ENCODE data around the gene ZNF678. TPM values are rescaled to one million over a fixed set of nuclear protein-coding genes. Genes with fewer than 3 reads are reported as not detected.
"Not testable (repeated sequence)": the region's sequence is repeated elsewhere in the genome, so short reads cannot be mapped to it uniquely, and the experiment has no call there.

Gene ZNF678
- total RNA-seq, 1 donor from 2014 or later: 4.6 TPM

- intact Hi-C loops (cut with micrococcal nuclease): no loop called here
These were observed 146.1 kb downstream of the ZNF678 start for GRCh38 chr1:227709451-227709850.

GRCh38 chr1:227710474-227710873 lies 147.1 kb downstream of the ZNF678 start:
- intact Hi-C loops (cut with micrococcal nuclease): not testable (repeated sequence)

GRCh38 chr1:227712648-227713047 lies 149.3 kb downstream of the ZNF678 start:
- intact Hi-C loops (cut with micrococcal nuclease): no loop called here

DNA sequence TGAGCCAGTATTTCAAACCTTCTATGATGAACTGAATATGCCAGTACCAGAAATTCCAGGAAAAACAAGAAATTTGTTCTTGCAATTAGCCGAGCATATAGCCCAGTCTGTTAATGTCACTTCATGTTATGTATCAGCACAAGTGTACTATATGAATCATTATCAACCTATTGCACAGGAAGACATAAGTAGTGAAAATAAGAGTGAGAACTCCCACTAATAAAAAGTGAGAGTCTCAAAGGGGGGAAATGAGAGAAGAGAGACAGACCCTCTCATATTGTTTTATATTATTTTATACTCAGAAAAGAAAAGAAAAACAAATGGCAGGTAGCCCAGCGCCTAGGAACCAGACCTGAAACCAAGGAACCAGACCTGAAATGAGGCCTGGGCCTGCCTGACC lies 155.6 kb downstream of the ZNF678 start:
- intact Hi-C loops (cut with micrococcal nuclease): no loop called here

- intact Hi-C loops (cut with micrococcal nuclease): no loop called here
These were observed 160.1 kb downstream of the ZNF678 start for GRCh38 chr1:227723474-227723873.

DNA sequence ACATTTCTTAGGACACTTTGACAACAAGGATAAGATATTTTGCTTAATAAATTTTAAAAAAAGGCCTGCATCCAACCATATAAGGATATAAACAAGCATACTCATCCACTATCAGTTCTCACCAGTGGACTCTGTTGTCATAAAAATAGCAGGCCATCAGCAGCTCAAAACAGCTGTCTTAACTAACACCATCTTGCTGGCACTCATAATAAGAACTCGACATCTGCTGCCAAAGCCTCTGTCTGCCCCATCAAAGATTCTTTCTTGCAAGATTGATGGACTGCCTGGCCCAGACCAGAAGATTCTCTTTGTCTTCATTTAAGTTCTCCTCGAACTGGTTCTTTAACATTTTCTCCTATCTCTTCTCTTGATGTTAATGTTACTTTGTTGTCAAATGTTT lies 161.7 kb downstream of the ZNF678 start:
- intact Hi-C loops (cut with micrococcal nuclease): loop anchor here (5.0 kb wide), 1 partner anchor 552 kb away; no protein-coding TSS in a partner anchor

DNA sequence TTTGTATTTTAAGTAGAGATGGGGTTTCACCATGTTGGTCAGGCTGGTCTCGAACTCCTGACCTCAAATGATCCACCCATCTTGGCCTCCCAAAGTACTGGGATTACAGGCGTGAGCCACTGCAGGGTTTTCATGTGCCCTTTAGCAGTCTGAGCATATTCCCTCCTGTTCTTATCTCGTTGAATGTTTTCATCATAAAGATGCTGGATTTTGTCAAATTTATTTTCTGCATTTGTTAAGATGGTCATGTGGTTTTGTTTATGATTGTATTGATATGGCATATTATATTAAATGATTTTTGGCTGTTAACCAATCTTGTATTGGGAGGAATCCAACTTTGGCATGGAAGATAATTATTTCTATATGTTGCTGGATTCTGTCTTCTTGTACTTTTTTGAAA lies 163.0 kb downstream of the ZNF678 start:
- intact Hi-C loops (cut with micrococcal nuclease): loop anchor here (5.0 kb wide), 1 partner anchor 551 kb away; no protein-coding TSS in a partner anchor

Other genes starting within 250 kb of the ZNF678 start
- gene CDC42BPA, start 245.1 kb upstream of the ZNF678 start, total RNA-seq: 8.8 and 10.0 TPM in 2 replicates
- 21.5 and 25.0 TPM in 2 replicates for gene JMJD4, start 171.7 kb downstream of the ZNF678 start, total RNA-seq
- 31.4 TPM in 2 replicates for gene SNAP47, start 171.9 kb downstream of the ZNF678 start, total RNA-seq